Activated CD8-positive, alpha-beta T cell treated with anti-CD3 and anti-CD28 coated beads, Interleukin-2, amount 10 ng/mL, durations not matched to agents 7 days and 5 days (primary cell): ENCODE data around the gene POTEF. TPM values are rescaled to one million over a fixed set of nuclear protein-coding genes. Genes with fewer than 3 reads are reported as not detected.
A peak's percentile ranks its signal among the peaks of the same experiment; 100 is the strongest.
"Not testable (repeated sequence)": the region's sequence is repeated elsewhere in the genome, so short reads cannot be mapped to it uniquely, and the experiment has no call there.

Source experiments
- ATAC-seq: fragments of 150-1000 bp; cut with Tn5 transposase; one replicate; pipeline ENCODE4 v1.10.0; 2021; ENCODE audit warnings: moderate library complexity
- CTCF ChIA-PET: fragments of 350-600 bp; sonication (Branson Sonifier 250); formaldehyde crosslinking; loops from one replicate; lab custom pipeline; 2021; ENCODE audit warnings: antibody characterized with exemption; lab: Charles Lee
- POLR2A ChIA-PET: fragments of 350-600 bp; sonication (Branson Sonifier 250); formaldehyde crosslinking; loops from one replicate; lab custom pipeline; 2021; ENCODE audit warnings: antibody characterized with exemption; lab: Charles Lee
- DNase-seq: peaks from one replicate; pipeline ENCODE4 v3.0.0-alpha.2; 2020
- H3K27ac Mint-ChIP-seq: one replicate; pipeline ENCODE4 v1.8.0; 2021; ENCODE audit warnings: mild to moderate bottlenecking, mixed read lengths
- H3K27me3 Mint-ChIP-seq: one replicate; pipeline ENCODE4 v1.8.0; 2021; ENCODE audit warnings: low read depth, mixed read lengths
- H3K36me3 Mint-ChIP-seq: one replicate; pipeline ENCODE4 v1.8.0; 2021; ENCODE audit warnings: low read depth, mixed read lengths
- H3K4me1 Mint-ChIP-seq: one replicate; pipeline ENCODE4 v1.8.0; 2021; ENCODE audit warnings: low read depth, mixed read lengths
- H3K4me3 Mint-ChIP-seq: one replicate; pipeline ENCODE4 v1.8.0; 2021; ENCODE audit warnings: mild to moderate bottlenecking, mixed read lengths
- H3K9me3 Mint-ChIP-seq: one replicate; pipeline ENCODE4 v1.8.0; 2022; ENCODE audit warnings: mixed read lengths; ENCODE audit not compliant: insufficient read depth
- total RNA-seq, 2 experiments: library from RNA; stranded (reverse); gene quantifications; one replicate each; pipeline ENCODE4 v1.2.3, GENCODE V29; 2021

The POTEF gene
- total RNA-seq = not detected

GRCh38 chr2:130129120-130129829 is at the start of gene POTEF:
Gene POTEF (minus strand): TSS chr2:130129222. CDS start chr2:130120515, 8,707 bp downstream.
- DNase-seq, H3K9me3 Mint-ChIP-seq, H3K27ac Mint-ChIP-seq, CTCF ChIA-PET, H3K4me1 Mint-ChIP-seq, POLR2A ChIA-PET, H3K4me3 Mint-ChIP-seq, H3K36me3 Mint-ChIP-seq, ATAC-seq: not testable (repeated sequence)
- peaks cover 10% of the 10 kb centered on the region for H3K27me3 Mint-ChIP-seq

GRCh38 chr2:130174866-130175265 is 45.8 kb upstream of the POTEF start:
- H3K27me3 Mint-ChIP-seq, POLR2A ChIA-PET, CTCF ChIA-PET, DNase-seq, H3K9me3 Mint-ChIP-seq, H3K4me3 Mint-ChIP-seq, H3K27ac Mint-ChIP-seq, ATAC-seq: not testable (repeated sequence)
- Mint-ChIP-seq H3K36me3 (peaks cover 32% of the 10 kb centered on the region), H3K4me1 (peaks cover 26% of the 10 kb centered on the region)

- ChIA-PET CTCF (interaction anchor here (1.8 kb wide), 1 partner anchor 13 kb away, joined by 5 read pairs; the partner anchor contains the start of gene MZT2B), POLR2A (interaction anchor here (1.2 to 1.8 kb wide), 2 partner anchors 11 kb away, joined by 5 to 8 read pairs; partner anchors contain the start of gene SMPD4)
- Mint-ChIP-seq H3K4me3 (peak overlapping the region; percentile 52), H3K4me1 (peaks cover 33% of the 10 kb centered on the region), H3K36me3 (peaks cover 44% of the 10 kb centered on the region), H3K27me3 (no peaks in the 10 kb centered on the region), H3K27ac (peak overlapping the region; percentile 79), H3K9me3 (no peaks in the 10 kb centered on the region)
- DNase-seq = no peak
- ATAC-seq = no peak
These were observed 40.9 kb upstream of the POTEF start for GRCh38 chr2:130169896-130170295.

GRCh38 chr2:130169163-130169562 is 40.1 kb upstream of the POTEF start:
- peak overlapping the region; percentile 79 for H3K27ac Mint-ChIP-seq

GRCh38 chr2:130166611-130167010 is 37.6 kb upstream of the POTEF start:
- H3K27me3 Mint-ChIP-seq, CTCF ChIA-PET, DNase-seq, ATAC-seq, H3K9me3 Mint-ChIP-seq, H3K27ac Mint-ChIP-seq, H3K4me3 Mint-ChIP-seq: not testable (repeated sequence)
- peaks cover 44% of the 10 kb centered on the region for H3K36me3 Mint-ChIP-seq
- POLR2A ChIA-PET = interaction anchor here (1.4 kb wide), 1 partner anchor 15 kb away, joined by 4 read pairs; the partner anchor contains the start of gene SMPD4
- peaks cover 33% of the 10 kb centered on the region for H3K4me1 Mint-ChIP-seq

More at GRCh38 chr2:130169163-130169562, 40.1 kb upstream of the POTEF start:
- DNase-seq, CTCF ChIA-PET, H3K27me3 Mint-ChIP-seq, H3K9me3 Mint-ChIP-seq: not testable (repeated sequence)
- H3K36me3 Mint-ChIP-seq = peaks cover 51% of the 10 kb centered on the region
- POLR2A ChIA-PET = interaction anchor here (1.2 kb wide), 1 partner anchor 12 kb away, joined by 5 read pairs; the partner anchor contains the start of gene SMPD4
- peak overlapping the region; percentile 52 for H3K4me3 Mint-ChIP-seq
- peak; percentile 92 for ATAC-seq
- H3K4me1 Mint-ChIP-seq = peaks cover 33% of the 10 kb centered on the region

- peaks cover 27% of the 10 kb centered on the region for H3K4me1 Mint-ChIP-seq
- ChIA-PET POLR2A (no interaction called here), CTCF (no interaction called here)
- H3K36me3 Mint-ChIP-seq = peaks cover 42% of the 10 kb centered on the region
- ATAC-seq (no peak), DNase-seq (no peak)
- no peaks in the 10 kb centered on the region for H3K27me3 Mint-ChIP-seq
- no peaks in the 10 kb centered on the region for H3K9me3 Mint-ChIP-seq
- H3K4me3 Mint-ChIP-seq = no peak overlapping the region
- no peak overlapping the region for H3K27ac Mint-ChIP-seq
These were observed 36.4 kb upstream of the POTEF start for GRCh38 chr2:130165293-130166016.

- POLR2A ChIA-PET = no interaction called here
- ATAC-seq (no peak), DNase-seq (no peak)
- Mint-ChIP-seq H3K36me3 (peaks cover 42% of the 10 kb centered on the region), H3K4me1 (peaks cover 20% of the 10 kb centered on the region), H3K9me3 (no peaks in the 10 kb centered on the region), H3K27ac (no peak overlapping the region), H3K4me3 (no peak overlapping the region), H3K27me3 (no peaks in the 10 kb centered on the region)
- CTCF ChIA-PET = no interaction called here
These were observed 33.9 kb upstream of the POTEF start for GRCh38 chr2:130162968-130163367.

- DNase-seq, H3K27ac Mint-ChIP-seq, POLR2A ChIA-PET, H3K27me3 Mint-ChIP-seq, H3K4me3 Mint-ChIP-seq, H3K9me3 Mint-ChIP-seq, CTCF ChIA-PET, ATAC-seq: not testable (repeated sequence)
- Mint-ChIP-seq H3K4me1 (peaks cover 21% of the 10 kb centered on the region), H3K36me3 (peaks cover 38% of the 10 kb centered on the region)
These were observed 33.5 kb upstream of the POTEF start for GRCh38 chr2:130162486-130162885.

- Mint-ChIP-seq H3K36me3 (peaks cover 32% of the 10 kb centered on the region), H3K4me1 (peaks cover 20% of the 10 kb centered on the region)
- H3K27ac Mint-ChIP-seq, CTCF ChIA-PET, H3K4me3 Mint-ChIP-seq, DNase-seq, H3K27me3 Mint-ChIP-seq, ATAC-seq, H3K9me3 Mint-ChIP-seq, POLR2A ChIA-PET: not testable (repeated sequence)
These were observed 32.0 kb upstream of the POTEF start for GRCh38 chr2:130160838-130161705.

GRCh38 chr2:130160131-130160530 is 31.1 kb upstream of the POTEF start:
- CTCF ChIA-PET = no interaction called here
- H3K36me3 Mint-ChIP-seq = peaks cover 33% of the 10 kb centered on the region
- H3K4me3 Mint-ChIP-seq = no peak overlapping the region
- H3K27me3 Mint-ChIP-seq = no peaks in the 10 kb centered on the region
- POLR2A ChIA-PET = no interaction called here
- DNase-seq (no peak), ATAC-seq (no peak)
- peaks cover 20% of the 10 kb centered on the region for H3K4me1 Mint-ChIP-seq
- no peak overlapping the region for H3K27ac Mint-ChIP-seq
- H3K9me3 Mint-ChIP-seq = no peaks in the 10 kb centered on the region

- Mint-ChIP-seq H3K36me3 (peaks cover 29% of the 10 kb centered on the region), H3K4me1 (peaks cover 20% of the 10 kb centered on the region)
- H3K27ac Mint-ChIP-seq, H3K4me3 Mint-ChIP-seq, H3K9me3 Mint-ChIP-seq, ATAC-seq, CTCF ChIA-PET, POLR2A ChIA-PET, H3K27me3 Mint-ChIP-seq, DNase-seq: not testable (repeated sequence)
These were observed 30.4 kb upstream of the POTEF start for GRCh38 chr2:130159376-130159775.
